ENCODE measurements around the gene UGT8.

Gene UGT8

DNA sequence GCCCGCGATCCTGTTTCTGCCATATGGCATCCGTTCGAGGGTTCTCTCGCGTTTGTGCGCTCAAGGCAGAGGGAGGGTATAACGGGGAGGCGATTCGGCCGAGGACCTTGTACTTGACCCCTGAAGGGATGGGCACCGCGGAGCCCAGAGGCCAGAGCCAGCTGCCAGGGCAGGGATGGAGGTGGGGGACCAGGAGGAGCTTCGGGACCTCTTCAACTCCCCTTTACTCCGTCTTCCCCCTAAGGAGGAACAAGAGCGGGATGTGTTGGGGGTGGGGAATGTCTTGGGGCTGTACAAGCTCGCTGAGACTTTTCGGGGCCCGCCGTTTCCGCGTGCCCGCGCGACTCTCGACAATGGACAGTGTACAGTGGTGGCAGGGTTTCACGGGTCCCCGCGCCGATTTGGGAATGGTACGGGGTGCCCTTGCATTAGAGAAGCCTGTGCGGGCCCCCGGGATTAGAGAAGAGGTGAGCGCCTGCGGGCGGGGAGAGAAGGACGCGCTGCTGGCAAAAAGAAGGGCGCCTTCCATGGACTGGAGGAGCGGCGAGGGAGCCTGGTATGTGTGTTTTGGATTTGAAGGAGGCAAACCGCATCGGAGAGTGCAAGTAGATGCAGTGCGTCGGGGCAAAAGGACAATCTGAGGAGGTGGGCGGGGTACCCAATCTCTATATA, 760 bp downstream of the UGT8 start:
- no peak for TF ChIP-seq GATA3 (IDR thresholded peaks at IDR 0.05; ENCODE audit: low read depth, low read length)
- no peak for TF ChIP-seq GATA2 (IDR thresholded peaks at IDR 0.05; ENCODE audit: low read depth, low read length)

DNA sequence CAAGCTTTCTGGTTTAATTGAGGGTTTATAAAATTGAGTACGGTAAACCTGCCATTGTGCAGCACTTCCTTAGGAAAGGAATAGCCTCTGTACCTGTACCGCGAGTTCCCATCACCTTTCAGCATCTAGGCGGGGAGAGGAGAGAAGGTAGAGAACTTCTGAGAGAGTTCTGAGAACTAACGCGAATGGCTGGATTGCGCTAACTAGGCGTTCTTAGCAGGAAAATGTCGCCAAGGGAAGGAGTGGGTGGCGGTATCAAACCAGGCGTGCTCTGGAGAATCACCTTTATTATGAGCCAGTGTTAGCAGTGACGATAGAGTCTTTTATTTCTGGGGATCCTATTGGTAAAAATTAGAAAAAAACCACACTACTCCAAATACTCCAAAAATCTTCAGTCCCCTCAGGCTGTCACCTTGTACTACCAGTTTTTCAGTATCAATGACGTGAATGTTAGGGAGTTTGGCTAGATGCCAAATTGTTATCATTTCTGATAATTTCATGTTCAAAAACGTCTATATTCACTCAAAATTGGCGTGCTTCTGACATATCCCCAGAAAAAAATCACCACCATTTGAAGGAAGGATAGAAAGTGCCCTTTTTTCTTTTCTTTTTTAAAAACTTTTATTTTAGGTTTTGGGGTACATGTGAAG, 1.4 kb downstream of the UGT8 start:
- TF ChIP-seq GATA3 (IDR thresholded peaks at IDR 0.05; ENCODE audit: low read depth, low read length) (no peak), GATA2 (IDR thresholded peaks at IDR 0.05; ENCODE audit: low read depth, low read length) (no peak)

DNA sequence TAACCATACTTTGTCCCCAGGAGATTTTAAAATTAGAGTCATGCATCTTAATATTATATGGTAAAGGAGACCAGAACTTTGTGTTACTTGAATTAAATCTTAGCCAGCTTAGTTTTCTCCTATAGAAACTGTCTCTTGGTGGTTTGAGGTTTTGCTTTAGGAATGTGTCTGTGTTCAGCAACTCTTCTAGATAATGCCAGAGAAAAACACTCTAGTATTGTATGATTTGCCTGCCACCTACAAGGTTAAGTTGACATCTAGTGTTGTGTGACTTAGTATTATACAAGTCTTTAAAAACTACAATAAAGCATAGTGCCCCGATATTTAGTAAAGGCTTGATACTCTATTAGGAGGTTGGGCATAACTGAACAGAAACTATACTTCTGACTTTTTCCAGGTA, 2.1 kb downstream of the UGT8 start:
- no peak for TF ChIP-seq GATA2 (IDR thresholded peaks at IDR 0.05; ENCODE audit: low read depth, low read length)
- no peak for TF ChIP-seq GATA3 (IDR thresholded peaks at IDR 0.05; ENCODE audit: low read depth, low read length)

DNA sequence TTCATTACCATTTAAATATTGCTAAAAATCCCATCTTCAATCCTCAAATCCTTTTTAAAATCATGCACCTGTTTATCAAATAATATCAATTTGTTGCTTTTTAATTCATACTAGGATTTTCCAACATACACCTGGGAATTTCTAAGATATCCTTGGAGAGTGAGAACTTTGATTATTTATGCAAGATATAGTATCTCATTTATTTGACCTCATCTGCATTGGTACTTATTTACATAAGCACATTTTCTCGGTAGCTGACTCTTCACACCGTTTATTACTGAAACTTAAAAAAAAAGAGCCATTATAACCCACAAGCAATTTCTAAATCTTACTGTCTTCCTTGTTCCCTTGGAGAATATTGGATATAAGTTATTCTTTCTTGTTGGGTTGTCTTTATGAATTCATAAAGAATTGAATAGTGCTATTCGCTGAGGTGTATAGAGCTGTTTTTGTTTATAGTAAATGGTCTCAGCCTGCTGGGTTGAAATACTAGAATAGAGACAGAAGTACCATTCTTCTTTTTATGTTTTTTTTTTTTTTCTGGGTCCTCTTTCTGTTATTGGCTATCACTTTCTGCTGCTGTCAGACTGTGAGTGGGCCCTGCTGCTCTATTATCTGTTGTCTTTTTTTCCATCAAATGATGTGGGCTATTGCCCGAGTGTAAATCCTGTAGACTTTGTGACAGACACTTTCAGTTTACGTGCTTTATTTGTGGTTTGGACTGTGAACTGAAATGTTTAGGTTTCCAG, 2.9 kb downstream of the UGT8 start:
- TF ChIP-seq GATA3 (IDR thresholded peaks at IDR 0.05; ENCODE audit: low read depth, low read length) (no peak), GATA2 (IDR thresholded peaks at IDR 0.05; ENCODE audit: low read depth, low read length) (no peak)

DNA sequence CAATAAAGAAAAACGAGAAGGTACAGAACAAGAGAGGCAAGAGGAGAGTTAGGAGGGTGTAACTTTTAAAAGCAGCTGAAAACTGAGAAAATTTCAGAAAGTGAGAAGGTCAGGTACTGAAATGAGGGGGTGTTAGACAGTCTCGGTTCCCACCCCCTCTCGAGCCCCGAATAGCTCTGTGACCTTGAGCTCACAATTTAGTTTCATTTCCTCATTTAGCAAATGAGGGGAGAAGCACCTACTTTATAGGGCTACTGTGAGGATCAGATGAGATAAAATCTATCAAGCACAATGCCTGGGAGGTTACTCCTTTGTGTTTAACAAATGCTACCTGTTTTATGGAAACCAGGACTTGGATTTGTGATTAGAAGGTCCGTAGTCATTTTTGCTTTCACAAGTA, 4.9 kb downstream of the UGT8 start:
- no peak for TF ChIP-seq GATA2 (IDR thresholded peaks at IDR 0.05; ENCODE audit: low read depth, low read length)
- no peak for TF ChIP-seq GATA3 (IDR thresholded peaks at IDR 0.05; ENCODE audit: low read depth, low read length)

DNA sequence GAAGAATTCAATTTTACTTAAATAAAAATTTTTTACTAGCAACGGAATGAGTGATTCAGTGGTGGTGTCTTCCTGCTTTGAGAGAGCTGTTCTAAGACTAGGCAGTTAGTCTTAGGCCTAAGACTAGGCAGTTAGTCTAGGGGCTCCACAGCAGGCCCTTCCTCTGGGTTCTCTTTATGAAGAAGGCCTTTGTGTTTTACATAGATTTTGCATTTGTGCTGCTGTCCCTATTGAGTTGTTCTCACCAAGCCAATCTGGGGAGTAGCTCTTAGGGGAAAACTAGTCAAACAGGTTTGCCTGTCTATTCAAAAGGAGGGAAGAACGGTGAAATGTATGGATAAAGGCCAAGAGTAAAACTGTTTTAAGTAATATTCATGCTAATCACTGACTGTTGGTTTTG, 7.6 kb downstream of the UGT8 start:
- TF ChIP-seq GATA2 (IDR thresholded peaks at IDR 0.05; ENCODE audit: low read depth, low read length): no peak
- TF ChIP-seq GATA3 (IDR thresholded peaks at IDR 0.05; ENCODE audit: low read depth, low read length): no peak

DNA sequence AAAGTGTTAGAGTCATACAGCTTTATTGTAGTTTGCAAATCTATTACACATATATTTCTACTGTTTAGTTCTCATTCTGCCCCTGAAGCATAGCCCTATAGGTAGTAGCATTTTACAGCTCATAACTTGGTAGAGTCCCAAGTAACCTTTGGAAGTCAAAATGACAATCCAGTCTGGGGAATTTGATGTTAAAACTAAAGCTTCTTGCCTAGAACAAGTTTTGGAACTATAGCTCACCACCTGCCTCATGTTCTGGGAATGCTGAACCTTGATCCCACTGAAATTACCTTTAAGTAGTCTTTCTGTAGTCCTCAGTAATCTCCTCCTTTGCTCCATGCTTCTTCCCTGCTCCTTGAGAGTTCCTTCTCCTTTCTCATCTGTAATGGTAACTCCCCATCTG, 8.4 kb downstream of the UGT8 start:
- TF ChIP-seq GATA2 (IDR thresholded peaks at IDR 0.05; ENCODE audit: low read depth, low read length) (no peak), GATA3 (IDR thresholded peaks at IDR 0.05; ENCODE audit: low read depth, low read length) (no peak)

DNA sequence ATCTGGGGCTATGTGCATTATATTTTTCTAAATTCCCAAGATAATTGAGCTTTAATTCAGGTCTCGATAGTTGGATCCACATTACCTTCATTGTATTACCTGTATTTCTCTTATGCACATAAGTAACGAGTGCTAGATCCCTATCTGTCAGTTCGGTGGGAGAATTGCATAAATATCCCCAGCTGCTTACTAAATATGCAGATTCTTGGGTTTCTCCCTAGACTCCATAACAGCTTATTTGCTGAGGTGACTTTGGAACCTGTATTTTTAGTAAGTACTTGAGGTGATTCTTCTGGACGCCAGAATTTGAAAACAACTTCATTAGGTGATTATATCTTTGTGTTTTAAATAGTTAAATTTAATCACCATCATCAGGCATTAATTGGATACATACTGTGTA, 15.0 kb downstream of the UGT8 start:
- TF ChIP-seq GATA2 (IDR thresholded peaks at IDR 0.05; ENCODE audit: low read depth, low read length) (no peak), GATA3 (IDR thresholded peaks at IDR 0.05; ENCODE audit: low read depth, low read length) (no peak)

DNA sequence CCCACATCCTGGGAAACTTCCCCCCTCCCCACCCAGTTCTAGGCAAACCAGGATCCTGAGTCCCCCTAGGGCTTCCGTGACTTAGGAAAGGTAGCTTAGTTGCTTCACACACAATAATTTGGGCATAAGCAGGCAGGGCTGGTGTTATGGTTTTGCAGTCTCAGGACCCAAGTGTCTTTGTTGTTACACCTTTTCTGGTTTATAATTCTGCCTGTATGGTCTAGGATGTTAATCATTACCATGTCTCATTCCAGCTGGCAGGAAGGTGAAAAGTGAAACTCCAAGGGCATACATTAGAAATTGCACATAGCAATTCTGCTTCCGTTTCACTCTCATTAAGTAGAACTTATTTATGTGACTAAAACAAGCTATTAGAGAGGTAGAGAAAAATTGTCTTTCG, 16.8 kb downstream of the UGT8 start:
- TF ChIP-seq GATA2 (IDR thresholded peaks at IDR 0.05; ENCODE audit: low read depth, low read length): no peak
- TF ChIP-seq GATA3 (IDR thresholded peaks at IDR 0.05; ENCODE audit: low read depth, low read length): no peak

DNA sequence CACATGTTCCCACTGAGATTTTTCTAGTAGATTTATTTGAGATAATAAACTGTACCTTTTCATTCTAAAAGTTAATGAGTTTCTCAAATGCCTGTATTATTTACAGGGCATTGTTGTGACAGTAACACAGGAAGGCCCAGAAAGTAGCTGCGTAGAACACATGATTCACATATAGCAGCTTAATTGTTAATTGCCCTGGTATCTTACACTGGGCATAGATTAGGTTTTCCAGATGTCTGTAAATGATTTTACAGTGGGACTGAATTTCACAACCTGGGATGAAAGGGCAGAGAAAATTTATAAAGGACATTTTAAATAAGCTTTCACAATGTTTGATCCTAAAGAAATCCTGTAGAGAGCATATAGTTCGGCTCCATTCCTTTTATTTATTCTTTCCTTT, 27.6 kb downstream of the UGT8 start:
- TF ChIP-seq GATA3 (IDR thresholded peaks at IDR 0.05; ENCODE audit: low read depth, low read length) (no peak), GATA2 (IDR thresholded peaks at IDR 0.05; ENCODE audit: low read depth, low read length) (no peak)

DNA sequence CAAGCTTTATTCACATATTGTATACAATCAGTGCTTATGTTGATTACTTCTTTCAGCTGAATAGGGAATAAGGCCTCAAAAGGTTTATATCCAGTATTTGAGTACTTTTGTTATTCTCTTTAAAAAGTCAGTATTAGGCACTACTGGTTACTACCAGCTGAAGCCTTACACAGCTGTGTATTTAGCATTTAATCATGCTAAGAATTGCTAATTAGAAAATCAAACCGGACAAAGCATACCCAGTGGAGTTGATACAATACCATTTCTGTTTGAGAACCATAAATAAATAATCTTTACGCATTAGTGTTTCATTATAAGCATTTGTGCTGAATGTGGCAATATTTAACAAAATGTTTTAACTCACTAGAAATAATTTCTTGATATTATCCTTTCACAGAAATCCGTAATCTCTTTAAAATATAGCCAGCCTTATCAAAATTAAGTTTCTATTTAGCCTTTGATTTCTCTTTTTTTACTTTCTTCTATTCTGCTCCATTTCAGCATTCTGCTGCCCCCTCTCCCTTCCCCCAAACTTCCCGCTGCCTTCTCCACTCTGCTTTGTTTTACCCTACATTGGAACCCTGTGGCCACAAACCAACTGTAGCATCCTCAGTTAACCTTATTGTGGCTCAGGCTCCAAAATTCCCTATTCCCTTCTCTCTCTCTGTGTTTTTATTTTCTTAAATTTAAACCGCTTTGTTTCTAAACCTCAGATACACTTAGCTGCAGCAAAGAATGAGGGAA, 37.8 kb downstream of the UGT8 start:
- TF ChIP-seq GATA2 (IDR thresholded peaks at IDR 0.05; ENCODE audit: low read depth, low read length) (no peak), GATA3 (IDR thresholded peaks at IDR 0.05; ENCODE audit: low read depth, low read length) (no peak)

DNA sequence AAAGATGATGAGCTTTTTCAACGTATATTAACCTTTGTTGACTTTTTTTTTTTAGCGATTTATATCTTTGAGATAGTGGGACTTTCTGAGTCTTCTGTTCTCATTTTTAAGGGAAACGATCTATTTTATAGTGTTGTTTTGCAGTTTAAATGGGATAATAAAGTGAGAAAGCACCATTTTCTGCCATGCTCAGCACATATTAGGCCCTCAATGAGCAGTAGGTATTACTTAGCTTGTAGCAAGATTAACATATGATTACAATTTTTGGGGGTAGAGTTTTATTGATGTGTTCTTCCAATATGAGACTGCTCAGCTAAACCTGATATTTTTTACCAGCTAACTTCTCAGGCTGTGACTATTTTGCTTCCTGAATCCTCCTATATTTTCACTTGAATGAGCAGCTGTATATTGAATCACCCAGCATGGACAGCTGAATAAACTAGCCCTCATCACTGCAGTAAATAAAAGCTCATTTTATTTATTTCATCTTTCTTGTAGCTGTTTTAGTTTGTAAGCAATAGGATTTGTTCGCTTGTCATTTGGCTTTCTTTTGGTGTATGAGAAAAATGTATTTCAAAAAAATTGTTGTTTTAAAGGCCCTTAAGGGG, 43.7 kb downstream of the UGT8 start:
- TF ChIP-seq GATA2 (IDR thresholded peaks at IDR 0.05; ENCODE audit: low read depth, low read length) (no peak), GATA3 (IDR thresholded peaks at IDR 0.05; ENCODE audit: low read depth, low read length) (no peak)

DNA sequence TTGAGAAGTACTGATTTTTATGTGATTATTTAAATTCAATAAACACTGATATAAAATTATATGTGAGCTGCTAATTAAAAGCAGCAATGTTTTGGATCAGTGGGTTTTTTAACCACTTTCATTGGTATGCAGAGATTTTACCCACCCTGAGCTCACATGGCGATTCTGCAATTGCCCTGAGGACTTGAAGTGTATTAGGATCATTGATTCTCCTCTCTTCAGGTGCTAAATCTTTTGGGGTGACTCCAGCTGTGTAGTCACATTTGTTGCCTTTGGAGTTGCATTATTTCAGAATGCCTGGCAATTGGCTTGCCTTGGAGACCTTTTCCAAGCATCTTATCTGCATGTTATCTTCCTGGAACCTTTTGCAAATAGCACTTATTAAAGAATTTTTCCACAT, 51.3 kb downstream of the UGT8 start:
- TF ChIP-seq GATA3 (IDR thresholded peaks at IDR 0.05; ENCODE audit: low read depth, low read length): no peak
- TF ChIP-seq GATA2 (IDR thresholded peaks at IDR 0.05; ENCODE audit: low read depth, low read length): no peak

DNA sequence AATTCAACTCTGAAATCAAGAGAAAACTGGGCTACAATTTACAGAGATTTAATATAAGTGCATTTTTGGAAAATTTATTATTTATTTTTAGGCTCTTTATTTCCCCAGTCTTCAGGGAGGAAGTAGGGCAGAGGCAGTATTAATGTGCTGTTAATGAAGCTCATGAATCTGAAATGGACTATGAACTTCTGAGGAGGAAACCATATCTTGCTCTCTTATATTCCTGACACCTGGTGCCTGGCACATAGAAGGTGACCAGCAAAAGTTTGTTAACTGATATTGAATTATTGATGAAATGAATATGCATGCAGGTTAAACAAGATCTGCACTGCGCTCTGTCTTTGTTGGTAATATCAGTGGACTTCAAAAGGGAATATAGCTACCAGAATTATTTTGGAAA, 55.1 kb downstream of the UGT8 start:
- TF ChIP-seq GATA3 (IDR thresholded peaks at IDR 0.05; ENCODE audit: low read depth, low read length): no peak
- no peak for TF ChIP-seq GATA2 (IDR thresholded peaks at IDR 0.05; ENCODE audit: low read depth, low read length)

All from SH-SY5Y (cell line).